ENCODE measurements around the gene WDR89.
"Not testable (repeated sequence)": the region's sequence is repeated elsewhere in the genome, so short reads cannot be mapped to it uniquely, and the experiment has no call there.

WDR89 gene, protein sequence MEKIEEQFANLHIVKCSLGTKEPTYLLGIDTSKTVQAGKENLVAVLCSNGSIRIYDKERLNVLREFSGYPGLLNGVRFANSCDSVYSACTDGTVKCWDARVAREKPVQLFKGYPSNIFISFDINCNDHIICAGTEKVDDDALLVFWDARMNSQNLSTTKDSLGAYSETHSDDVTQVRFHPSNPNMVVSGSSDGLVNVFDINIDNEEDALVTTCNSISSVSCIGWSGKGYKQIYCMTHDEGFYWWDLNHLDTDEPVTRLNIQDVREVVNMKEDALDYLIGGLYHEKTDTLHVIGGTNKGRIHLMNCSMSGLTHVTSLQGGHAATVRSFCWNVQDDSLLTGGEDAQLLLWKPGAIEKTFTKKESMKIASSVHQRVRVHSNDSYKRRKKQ

DNA sequence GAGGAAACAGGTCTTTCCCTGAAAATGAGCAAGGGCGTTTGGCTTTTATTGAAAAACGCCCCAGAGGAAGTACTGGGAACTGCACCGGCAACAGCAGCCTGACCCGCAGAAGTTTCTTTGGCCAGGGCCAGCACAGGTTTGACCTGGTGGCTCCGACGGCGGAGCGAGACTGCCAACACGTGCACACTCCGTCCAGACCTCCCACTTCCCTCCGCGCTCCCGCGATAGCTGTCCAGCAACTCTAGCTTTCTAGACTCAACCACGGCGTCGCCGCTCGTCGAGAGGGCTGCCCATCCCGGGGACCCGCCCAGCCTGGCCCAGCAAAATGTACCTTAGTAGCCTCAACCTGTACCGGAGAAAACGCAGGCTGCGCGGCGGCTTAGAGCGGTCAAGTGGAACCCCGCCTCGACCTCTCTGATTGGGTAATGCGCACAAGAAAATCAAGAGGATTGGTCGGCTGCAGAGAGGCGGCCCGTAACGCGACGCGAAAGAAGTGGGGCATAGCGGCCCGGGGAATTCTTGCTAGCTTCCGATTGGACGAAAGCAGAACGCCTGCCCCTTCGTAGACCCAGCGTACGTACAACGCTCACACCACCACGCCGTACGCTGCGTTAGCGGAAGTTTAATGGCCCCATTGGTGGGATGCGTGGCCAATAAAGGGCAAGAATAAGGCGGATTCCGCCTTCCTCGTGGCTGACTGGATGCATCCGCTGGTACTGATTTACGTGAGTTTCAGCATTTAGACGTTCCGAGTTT, at the start of gene WDR89:
Gene WDR89 (minus strand): TSS at position 399 of the 756 bp plus-strand sequence. CDS start 41,929 bp downstream, outside the sequence.
- DNase-seq = peak; percentile 100

DNA sequence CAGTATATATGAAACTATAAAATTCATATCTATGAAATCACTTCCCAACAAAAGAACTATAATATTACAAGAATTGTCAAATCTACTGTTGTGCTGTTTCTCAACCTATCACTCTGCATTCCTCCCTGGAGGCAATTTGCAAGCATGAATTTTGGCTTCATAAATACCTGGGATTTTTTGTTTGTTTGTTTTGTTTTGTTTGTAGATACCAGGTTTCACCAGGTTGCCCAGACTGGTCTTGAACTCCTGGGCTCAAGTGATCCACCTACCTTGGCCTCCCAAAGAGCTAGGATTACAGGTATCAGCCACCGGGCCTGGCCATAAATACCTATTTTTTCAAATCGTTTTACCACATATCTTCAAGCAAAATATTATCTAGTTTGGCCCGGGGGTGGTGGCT, 47.5 kb upstream of the WDR89 start:
- no peak for DNase-seq

DNA sequence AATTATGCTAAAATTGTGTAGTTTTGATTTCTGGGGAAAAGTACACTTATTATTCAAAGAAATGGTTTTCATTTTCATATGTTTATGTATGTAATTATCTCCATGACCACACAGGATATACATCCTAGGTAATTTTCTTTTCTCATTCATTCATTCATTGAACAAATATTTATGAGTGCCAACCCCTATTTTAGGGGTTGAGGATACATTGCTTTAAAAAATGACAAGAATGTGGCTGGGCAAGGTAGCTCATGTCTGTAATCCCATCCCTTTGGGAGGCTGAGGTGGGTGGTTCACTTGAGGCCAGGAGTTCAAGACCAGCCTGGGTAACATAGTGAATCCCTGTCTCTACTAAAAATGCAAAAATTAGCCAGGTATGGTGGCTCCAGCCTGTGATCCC, 45.3 kb upstream of the WDR89 start:
- no peak for DNase-seq

DNA sequence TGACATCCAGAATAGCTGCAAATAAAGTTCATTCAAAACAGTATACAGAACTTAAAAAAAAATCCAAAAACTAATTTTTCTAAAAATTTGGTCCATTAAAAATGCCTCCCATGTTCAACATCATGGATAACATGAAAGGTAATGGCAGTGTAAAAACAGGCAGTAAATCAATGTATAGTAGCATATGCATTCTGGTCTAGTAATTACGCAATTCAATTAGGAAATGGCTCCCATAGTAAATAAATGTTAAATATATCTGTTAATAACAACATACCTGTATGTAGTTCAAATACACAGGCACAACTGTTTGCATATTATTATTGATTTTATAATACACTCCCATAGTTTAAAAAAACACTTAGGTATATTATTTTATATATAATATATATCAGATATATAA, 43.7 kb upstream of the WDR89 start:
- no peak for DNase-seq

DNA sequence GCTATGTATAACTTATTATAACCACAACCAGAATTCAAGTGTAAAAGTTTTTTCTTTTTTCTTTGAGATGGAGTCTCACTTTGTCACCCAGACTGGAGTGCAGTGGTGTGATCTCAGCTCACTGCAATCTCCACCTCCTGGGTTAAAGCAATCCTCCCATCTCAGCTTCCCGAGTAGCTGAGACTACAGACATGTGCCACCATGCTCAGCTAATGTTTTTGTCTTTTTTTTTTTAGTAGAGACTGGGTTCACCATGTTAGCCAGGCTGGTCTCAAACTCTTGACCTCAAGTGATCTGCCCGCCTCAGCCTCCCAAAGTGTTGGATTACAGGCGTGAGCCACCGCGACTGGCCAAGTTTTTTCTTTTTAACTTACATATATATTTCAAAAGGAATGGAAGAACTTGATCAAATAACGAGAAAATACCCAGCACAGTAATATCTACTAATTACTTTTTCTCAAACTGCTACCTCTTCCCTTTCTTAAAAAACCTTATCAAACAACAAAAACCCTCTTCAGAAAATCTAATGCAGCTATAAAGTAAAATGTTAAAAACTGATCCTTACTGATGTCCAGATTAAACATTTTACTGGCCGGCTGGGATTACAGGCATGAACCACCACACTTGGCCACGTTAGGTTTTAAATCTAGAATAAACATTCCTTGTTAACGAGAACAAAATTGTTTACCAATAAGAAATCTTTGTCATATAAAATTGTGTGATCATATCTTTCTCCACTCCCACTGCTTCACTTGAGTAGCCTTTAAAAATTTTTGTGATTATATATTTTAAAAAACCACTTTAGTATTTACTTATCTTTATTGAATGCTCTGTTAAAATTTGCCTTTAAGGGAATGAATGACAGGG, 41.3 kb upstream of the WDR89 start:
- no peak for DNase-seq

DNA sequence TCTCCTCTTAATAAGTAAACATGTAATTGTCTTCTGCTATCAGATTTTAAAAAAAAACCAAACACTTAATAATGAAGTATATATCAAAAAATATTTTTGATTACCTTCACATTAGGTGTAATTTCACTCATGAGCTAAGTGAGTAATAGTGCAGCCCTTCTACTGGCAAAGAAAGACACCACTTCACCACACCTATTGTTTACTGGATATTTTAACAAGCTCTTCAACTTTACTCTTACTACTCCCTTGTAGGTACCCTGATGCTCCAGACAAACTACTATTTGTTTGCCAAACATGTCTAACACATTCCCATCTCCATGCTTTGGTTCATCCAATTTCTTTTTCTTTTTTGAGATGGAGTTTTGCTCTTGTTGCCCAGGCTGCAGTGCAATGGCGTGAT, 36.9 kb upstream of the WDR89 start:
- no peak for DNase-seq

DNA sequence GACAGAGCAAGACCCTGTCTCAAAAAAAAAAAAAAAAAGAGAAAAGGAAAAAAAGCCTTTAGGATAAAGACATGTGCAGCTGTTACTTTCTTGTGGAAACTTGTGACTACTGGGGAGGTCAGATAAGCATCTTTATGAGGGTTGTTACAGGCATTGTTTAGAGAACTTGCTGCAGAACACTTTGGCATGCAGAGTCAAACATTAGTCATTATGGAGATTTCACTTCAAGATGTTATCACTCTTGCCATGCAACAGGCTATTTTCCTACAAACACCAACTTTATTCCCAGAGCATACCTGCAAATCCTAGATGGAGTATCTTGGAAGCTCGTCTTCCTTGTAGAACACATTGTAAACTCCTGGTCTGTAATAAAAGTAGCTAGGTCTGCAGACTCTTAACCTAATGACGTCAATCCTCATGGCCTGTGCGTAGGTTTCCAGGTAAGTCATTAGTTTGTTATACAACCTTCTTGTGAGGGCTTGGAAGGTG, 36.3 kb upstream of the WDR89 start:
- no peak for DNase-seq

DNA sequence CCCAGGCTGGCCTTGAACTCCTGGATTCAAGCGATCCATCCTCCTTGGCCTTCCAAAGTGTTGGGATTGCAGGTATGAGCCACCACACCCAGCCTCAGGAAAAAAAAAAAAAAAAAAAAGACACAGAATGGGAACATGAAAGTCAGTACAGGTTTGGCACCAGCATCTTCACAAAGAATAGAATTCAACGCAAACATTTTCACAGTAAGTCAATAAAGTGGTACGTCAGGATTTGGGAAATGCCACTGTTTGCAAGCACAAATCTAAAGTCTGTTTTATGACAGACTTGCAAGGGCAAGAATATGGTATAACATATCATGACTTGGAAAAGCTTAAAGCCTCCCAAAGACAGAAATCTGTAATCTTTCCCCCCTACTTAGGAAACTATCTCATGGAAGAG, 34.9 kb upstream of the WDR89 start:
- DNase-seq = no peak

DNA sequence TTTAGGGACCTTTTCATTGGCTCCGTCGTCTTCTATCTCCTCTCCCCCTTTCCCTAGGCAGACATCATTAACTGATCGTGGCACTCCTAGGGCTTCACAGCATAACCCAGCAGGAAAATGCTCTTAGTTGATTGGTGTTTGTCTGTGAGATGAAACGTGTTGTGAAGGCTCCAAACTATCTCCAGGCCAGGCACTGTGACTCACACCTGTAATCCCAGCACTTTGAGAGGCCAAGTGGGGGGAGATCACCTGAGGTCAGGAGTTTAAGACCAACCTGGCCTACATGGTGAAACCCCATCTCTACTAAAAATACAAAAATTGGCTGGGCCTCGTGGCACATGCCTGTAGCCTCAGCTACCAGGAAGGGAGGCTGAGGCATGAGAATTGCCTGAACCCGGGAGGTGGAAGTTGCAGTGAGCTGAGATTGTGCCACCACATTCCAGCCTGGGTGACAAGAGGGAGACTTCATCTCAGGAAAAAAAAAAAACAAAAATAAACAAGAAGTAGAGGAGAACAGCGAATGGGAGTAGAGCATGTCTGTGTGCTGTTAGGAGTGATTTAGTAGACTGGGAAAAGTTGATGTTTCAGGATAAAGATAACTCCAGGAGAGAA, 32.3 kb upstream of the WDR89 start:
- DNase-seq = no peak

DNA sequence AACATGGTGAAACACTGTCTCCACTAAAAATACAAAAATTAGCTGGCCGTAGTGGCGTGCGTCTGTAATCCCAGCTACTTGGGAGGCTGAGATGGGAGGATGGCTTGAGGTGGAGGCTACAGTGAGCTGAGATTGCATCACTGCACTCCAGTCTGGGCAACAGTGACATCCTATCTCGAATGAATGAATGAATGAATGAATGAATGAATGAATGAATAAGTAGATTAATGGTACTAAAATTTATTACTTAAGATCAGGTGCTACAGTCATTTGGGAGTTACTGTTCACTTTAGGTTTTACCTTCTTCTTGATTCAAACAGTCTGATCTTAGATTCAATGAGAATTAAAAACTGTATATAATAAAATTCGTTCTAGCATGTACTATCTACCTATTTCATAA, 31.6 kb upstream of the WDR89 start:
- DNase-seq = no peak

DNA sequence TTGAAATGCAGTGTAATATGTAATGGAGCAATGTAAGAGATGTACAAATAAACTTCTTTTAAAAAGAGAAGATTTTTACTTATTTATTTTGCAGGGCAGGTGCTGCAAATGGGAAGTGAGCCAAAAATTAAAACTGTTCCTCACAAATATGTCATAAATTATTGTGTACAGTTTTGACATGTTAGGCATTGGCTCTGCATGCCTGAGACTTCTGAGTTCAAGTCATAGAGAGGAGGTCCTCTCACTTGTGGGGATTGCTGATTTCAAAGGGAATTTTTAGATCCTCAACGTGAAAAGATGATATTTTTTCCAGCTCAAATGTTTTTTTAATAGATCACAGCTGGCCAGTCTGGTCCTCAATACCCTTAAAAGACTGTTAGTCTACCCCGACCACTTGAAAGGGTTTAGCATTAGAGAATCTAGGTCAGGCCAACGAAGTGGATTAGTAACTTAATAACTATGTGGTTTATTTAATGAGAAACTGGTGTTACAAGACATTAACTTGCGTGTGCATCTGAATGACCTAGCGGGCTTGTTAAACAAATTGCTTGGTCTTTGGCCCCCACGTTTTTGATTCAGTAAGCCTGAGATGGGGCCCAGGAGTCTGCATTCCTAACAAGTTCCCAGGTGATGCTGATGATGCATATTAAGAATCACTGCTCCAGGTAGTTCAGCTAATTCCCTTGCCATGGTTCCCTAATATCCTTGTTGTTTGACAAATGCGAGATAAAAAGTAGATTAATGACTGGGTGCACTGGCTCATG, 30.9 kb upstream of the WDR89 start:
- DNase-seq = peak; percentile 26

DNA sequence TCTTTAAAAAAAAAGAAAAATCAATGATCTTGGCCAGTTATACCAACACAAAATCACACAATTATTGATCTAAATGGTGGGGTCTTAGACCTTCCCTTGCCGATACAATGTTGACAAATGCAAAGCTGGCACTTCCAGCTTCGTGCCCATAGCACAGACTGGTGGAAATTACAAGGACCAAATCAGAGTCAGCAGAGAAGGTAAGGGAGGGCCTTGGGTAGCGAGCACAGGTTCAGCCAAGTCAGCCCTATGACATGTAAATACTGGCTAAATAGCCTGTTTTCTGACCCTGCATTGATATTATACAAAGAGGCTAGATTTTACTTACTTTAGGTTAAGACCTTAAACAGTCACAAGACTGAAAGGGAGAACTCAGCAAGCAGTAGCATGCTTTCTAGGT, 30.3 kb upstream of the WDR89 start:
- no peak for DNase-seq

DNA sequence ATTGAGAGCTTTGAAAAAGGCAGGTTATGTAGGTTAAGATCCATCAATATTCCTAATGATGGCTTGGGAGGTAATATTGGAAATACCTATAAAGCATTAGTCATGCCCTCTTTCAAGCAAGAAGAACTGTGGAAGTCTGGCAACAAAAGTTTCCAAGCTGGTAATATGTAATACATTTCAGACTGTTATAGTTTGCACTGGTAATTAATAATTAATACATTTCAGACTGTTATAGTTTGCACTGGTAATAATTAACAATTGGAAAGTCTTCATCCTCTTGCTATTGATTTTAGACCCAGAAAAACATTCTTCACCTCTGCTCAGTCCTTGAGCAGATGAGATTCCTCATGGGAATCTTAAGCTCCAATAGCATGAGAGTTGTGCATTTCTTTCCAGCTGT, 29.0 kb upstream of the WDR89 start:
- no peak for DNase-seq

DNA sequence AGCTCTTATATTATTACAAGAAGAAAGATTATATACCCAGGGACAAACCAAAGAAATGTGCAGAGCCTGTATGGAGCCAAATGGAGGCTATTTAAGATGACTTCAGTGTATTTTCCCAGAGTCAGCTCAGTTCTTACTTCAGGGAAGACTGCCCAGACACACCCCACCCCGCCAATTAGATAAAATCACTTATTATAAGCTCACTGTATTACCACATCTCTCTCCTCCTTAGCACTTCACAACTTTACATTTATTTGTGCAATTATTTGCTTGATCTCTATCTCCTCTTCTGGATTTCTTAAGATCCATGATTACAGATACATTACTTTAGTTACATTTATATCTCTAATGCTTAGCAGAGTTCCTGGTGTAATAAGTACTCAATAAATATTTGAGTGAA, 24.7 kb upstream of the WDR89 start:
- no peak for DNase-seq

DNA sequence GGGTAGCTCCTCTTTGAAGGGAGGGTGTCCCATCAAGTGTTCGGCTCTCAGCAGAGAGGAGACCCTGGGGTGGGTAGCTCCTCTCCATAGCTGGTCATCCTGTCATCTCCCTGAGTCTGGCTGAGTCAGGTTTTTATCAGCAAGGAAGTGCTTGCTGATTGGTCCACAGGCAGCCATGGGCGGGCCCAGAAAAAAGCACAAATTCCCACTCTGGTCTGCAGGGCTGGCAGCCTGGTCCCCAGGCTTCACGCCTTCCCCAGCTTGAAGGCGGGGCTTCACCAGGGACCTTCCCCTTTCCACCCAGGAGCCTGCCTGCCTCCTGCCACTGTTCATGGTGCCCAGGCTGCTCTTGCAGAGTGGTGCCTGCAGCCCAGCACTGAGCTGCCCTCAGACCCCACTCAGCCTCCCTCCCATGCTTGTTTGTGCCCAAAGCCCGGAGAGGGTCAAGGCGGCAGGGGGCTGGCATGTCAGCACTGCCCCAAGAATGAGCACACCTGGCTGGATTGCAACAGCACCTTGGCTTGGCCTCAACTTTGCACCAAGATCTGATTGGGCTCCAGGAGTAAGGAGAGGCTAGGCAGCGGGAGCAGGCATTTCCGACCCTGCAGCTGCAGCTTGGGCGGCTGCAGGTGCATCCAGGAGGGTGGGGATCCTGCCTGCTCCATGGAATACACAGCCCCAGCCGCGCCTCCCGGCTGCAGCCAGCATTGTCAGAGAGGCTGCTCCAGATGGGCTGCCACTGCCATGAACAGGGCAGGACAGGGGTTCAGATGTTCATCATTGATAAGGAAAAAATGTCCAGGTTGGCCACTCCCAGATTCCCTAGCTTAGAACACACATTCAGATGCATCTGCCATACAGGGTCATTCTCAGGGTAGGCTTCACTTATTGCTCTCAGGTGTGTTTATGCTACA, 22.0 kb upstream of the WDR89 start:
- no peak for DNase-seq

DNA sequence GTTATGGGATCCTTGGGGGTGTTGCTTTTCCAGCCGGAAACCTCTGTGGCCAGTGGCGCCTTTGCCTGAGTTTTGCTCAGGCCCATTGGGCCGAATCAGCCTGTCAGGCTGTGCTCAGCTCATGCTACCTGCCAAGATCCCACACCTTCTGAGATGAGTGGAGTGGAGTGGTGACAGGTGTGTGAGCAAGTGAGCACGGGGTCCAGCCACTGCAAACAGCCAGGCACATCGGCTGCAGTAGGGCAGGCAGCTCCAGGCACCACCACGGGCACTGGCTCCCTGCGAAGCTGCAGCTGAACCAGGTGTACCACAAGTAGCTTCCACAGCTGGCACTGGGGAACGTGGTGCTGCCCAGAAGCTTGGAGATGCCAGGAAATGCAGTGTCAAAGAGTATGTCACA, 21.1 kb upstream of the WDR89 start:
- no peak for DNase-seq

DNA sequence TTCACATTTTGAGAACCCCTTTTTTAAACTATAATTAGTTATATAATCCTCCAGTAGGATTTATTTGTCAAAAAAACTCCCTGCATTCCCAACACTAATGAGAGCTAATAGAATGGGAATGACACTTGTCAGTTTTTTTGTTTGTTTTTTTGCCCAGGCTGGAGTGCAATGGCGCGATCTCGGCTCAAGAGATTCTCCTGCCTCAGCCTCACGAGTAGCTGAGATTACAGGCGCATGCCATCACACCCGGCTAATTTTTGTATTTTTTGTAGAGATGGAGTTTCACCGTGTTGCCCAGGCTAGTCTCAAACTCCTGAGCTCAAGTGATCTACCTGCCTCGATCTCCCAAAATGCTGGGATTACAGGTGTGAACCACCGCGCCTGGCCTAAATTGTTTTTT, 20.2 kb upstream of the WDR89 start:
- DNase-seq = not testable (repeated sequence)

DNA sequence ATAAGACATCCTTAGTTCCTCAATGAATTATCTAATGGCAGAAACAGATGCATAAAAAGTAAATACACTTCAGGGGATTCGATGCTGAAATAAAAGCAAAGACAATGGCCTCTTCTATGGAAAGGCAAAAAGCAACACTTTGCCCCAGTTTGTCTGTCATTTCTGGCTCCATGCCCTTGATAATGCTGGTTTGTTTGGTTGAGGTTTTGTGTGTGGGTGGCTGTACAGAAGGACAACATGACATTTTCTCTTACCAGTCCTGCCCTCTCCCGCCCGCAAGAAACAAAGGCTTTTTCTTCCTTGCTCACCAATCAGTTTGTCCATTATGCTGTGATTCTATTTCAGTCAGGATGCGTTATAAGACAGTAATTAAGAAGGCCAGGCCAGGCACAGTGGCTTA, 18.1 kb upstream of the WDR89 start:
- no peak for DNase-seq

DNA sequence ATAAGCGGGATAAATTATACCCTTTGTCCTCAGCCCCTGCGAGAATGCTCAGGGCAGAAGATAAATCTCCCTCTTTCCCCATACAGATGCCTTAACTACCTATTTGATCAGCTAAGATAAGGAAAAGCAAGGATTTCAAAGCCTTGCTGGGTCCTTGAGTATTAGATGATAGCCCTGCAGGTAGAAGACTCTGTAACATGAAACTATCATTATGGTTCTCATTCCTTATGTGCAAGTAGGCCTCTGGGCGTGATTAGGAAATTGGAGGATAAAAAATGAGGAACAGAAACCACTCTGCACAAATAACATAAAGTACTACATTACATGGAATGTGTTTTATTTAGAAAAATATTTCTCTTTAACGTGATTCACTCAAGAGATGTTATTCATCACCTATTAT, 14.5 kb upstream of the WDR89 start:
- no peak for DNase-seq

DNA sequence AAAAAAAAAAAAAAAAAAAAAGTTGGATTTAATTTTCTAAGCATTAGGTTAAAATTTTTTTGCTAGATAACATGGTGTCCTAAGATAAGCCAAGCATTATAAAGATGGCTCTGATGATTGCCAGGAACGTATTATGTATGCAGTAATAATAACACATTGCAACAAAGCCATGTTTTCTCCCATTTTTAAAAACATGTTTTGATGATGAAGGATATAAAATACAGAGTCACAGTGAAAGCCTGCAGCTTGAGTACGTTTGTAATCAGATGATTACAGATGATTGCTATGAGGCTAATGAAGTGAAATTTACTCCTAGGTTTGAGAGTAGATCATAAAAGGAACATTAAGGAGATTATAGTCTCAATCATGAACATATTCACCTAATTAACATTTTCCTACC, 13.3 kb upstream of the WDR89 start:
- no peak for DNase-seq

DNA sequence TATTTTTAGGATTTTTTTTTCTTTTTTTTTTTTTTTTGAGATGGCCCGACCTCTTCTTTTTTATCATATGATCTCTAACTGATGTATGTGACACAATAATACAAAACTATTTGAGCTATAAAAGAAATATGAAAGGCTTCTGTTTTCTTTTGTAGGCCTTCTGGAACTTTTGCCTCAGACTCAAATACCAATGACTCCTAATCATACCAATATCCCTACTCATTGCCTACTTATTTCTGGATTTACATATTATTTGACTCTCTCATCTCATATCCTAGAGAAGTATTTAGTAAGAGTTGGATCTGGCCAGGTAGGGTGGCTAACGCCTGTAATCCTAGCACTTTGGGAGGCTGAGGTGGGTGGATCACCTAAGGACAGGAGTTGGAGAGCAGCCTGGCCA, 12.7 kb upstream of the WDR89 start:
- DNase-seq = no peak

All from DMS79 treated with DMSO at 0.1 percent for 48 hours (cell line).